ENCODE measurements around the gene ZNF511. TPM values are rescaled to one million over a fixed set of nuclear protein-coding genes. Genes with fewer than 3 reads are reported as not detected.

The ZNF511 gene
- total and polyA plus RNA-seq, 2 of the 4 experiments (the other 2 are of a cell fraction), result 13.6 to 32.6 TPM

DNA sequence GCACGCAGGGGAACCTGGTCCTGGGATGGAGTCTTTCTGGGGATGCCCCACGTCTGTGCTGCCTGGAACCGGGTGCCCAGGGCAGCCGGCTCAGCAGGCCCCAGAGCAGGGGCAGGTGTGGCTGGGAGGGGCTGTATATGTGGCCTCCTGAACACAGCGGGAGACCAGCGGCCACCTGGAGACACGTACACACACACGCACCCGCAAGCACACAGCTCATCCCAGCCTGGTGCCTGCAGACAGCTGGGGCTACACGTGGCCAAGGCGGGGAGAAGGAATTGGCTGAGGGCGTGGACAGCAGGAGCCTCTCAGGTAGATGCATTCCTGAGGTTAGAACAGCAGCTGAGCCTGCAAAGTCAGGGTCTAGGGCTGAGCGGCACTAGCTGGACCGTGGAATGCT lies 46.0 kb upstream of the ZNF511 start:
- Histone ChIP-seq H4K91ac (ENCODE audit: insufficient read depth, low read depth, low read length) (no peak overlapping the region), H3K18ac (ENCODE audit: low read depth, low read length) (no peak overlapping the region), H3K9ac (ENCODE audit: low read depth, low read length) (no peak overlapping the region), H3K23ac (ENCODE audit: low read depth, low read length) (no peak overlapping the region), H2BK20ac (ENCODE audit: low read depth, low read length) (no peak overlapping the region), H2BK5ac (ENCODE audit: low read depth, low read length, poor library complexity, severe bottlenecking) (no peak overlapping the region), H3K36me3 (ENCODE audit: control insufficient read depth, insufficient read depth, low read length) (no peaks in the 10 kb centered on the region), H2AK9ac (replicated peaks; ENCODE audit: low read depth, low read length, poor library complexity) (peak overlapping the region; percentile 60), H3K4me1 (ENCODE audit: control insufficient read depth, insufficient read depth, low read length) (peaks cover 21% of the 10 kb centered on the region), H2BK120ac (ENCODE audit: low read depth, low read length) (no peak overlapping the region), H4K20me1 (ENCODE audit: insufficient read depth, low read length) (no peaks in the 10 kb centered on the region), H3K9me3 (ENCODE audit: control insufficient read depth, insufficient read depth, low read length) (no peaks in the 10 kb centered on the region), H3K4ac (ENCODE audit: low read depth, low read length) (no peak overlapping the region), H2AK5ac (ENCODE audit: low read depth, low read length) (peak overlapping the region; percentile 70), H3K27ac (ENCODE audit: insufficient read depth, low read length) (no peak overlapping the region), H2BK15ac (ENCODE audit: low read depth, low read length) (peak overlapping the region; percentile 5; the same call in 2 of the 3 replicates), H4K5ac (ENCODE audit: low read depth, low read length) (no peak overlapping the region), H2AFZ (replicated peaks; ENCODE audit: low read length, poor library complexity) (peak overlapping the region; percentile 36), H3K79me1 (ENCODE audit: low read depth in 1 of 2, low read length in 2 of 2) (peaks cover 0 to 4% of the 10 kb centered on the region in 2 experiments; a peak in 1 of 4 replicates), H3K4me2 (ENCODE audit: low read depth, low read length) (no peak overlapping the region), H3K14ac (replicated peaks; ENCODE audit: low read depth, low read length) (no peak overlapping the region), H3K4me3 (ENCODE audit: insufficient read depth, low read depth, low read length) (no peak overlapping the region), H4K8ac (ENCODE audit: low read depth in 2 of 2, low read length in 2 of 2) (peak overlapping the region; percentile 30 to 94; a peak in 2 of 4 replicates), H3K27me3 (ENCODE audit: control insufficient read depth, insufficient read depth, low read length) (no peaks in the 10 kb centered on the region; the same call in 1 of the 2 replicates), H3K56ac (ENCODE audit: extremely low read depth, insufficient read depth, low read length) (no peak overlapping the region), H3K9me1 (ENCODE audit: insufficient read depth, low read length) (peaks cover 18% of the 10 kb centered on the region)
- POLR2A ChIA-PET (ENCODE audit: unreplicated experiment), result no interaction called here
- in situ Hi-C loops (cut with MboI; ENCODE audit: low sequenced_read_pairs) (loop anchor here (25.0 kb wide), 1 partner anchor 600 kb away; no protein-coding TSS in a partner anchor), intact Hi-C loops (cut with micrococcal nuclease) (loop anchor here (1.0 to 5.0 kb wide), 2 partner anchors 14 to 45 kb away; partner anchors contain the start of genes ADAM8, TUBGCP2 and ZNF511), dilution Hi-C loops (cut with HindIII; ENCODE audit: low sequenced_read_pairs, unreplicated experiment) (no loop called here)
- TF ChIP-seq, protein P1, sequence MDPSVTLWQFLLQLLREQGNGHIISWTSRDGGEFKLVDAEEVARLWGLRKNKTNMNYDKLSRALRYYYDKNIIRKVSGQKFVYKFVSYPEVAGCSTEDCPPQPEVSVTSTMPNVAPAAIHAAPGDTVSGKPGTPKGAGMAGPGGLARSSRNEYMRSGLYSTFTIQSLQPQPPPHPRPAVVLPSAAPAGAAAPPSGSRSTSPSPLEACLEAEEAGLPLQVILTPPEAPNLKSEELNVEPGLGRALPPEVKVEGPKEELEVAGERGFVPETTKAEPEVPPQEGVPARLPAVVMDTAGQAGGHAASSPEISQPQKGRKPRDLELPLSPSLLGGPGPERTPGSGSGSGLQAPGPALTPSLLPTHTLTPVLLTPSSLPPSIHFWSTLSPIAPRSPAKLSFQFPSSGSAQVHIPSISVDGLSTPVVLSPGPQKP (IDR thresholded peaks at IDR 0.05; ENCODE audit: borderline replicate concordance, low read depth, low read length), result no peak
- DNase-seq (no peak), ATAC-seq (ENCODE audit: low read depth) (no peak)
- CTCF ChIA-PET, result interaction anchor here (1.9 kb wide), 1 partner anchor 45 kb away, joined by 5 read pairs; no protein-coding TSS in a partner anchor
- no TSS peak for BruUV-seq (replicated peaks)
- 92% methylated on average over 9 of the region's 14 CpGs; no CpG with 5 or more reads in 1 of the 2 experiments for WGBS, 2 experiments (ENCODE audit: extremely low coverage in 2 of 2, insufficient read length in 1 of 2)
